Measurements from ENCODE around the gene PVALB. TPM values are rescaled to one million over a fixed set of nuclear protein-coding genes. Genes with fewer than 3 reads are reported as not detected.

The PVALB gene
- total and polyA plus RNA-seq, 2 donors (not counting 3 experiments of a cell fraction or from before 2014, with no cell fraction given): not detected

- TF ChIP-seq MAX (IDR thresholded peaks at IDR 0.05; ENCODE audit: insufficient read depth, insufficient read length) (no peak), GATA2 (IDR thresholded peaks at IDR 0.05; ENCODE audit: insufficient read depth, insufficient read length, low read depth, low read length) (no peak), POLR2A (IDR thresholded peaks at IDR 0.05; ENCODE audit: low read depth, low read length) (no peak), JUN (IDR thresholded peaks at IDR 0.05; ENCODE audit: borderline replicate concordance, insufficient read depth, insufficient read length, low read depth) (no peak), FOS (IDR thresholded peaks at IDR 0.05; ENCODE audit: borderline replicate concordance, insufficient read depth, low read length) (no peak), EZH2 (IDR thresholded peaks at IDR 0.05; ENCODE audit: borderline replicate concordance, low read depth, low read length, severe bottlenecking) (no peak), MYC (IDR thresholded peaks at IDR 0.05; ENCODE audit: low read depth, low read length) (no peak), POLR2AphosphoS5 (IDR thresholded peaks at IDR 0.05; ENCODE audit: insufficient read depth, low read depth, low read length) (no peak)
- TF ChIP-seq, protein P1, sequence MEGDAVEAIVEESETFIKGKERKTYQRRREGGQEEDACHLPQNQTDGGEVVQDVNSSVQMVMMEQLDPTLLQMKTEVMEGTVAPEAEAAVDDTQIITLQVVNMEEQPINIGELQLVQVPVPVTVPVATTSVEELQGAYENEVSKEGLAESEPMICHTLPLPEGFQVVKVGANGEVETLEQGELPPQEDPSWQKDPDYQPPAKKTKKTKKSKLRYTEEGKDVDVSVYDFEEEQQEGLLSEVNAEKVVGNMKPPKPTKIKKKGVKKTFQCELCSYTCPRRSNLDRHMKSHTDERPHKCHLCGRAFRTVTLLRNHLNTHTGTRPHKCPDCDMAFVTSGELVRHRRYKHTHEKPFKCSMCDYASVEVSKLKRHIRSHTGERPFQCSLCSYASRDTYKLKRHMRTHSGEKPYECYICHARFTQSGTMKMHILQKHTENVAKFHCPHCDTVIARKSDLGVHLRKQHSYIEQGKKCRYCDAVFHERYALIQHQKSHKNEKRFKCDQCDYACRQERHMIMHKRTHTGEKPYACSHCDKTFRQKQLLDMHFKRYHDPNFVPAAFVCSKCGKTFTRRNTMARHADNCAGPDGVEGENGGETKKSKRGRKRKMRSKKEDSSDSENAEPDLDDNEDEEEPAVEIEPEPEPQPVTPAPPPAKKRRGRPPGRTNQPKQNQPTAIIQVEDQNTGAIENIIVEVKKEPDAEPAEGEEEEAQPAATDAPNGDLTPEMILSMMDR (IDR thresholded peaks at IDR 0.05; ENCODE audit: extremely low read depth in 1 of 2, insufficient read depth in 1 of 2, low read depth in 1 of 2, low read length in 2 of 2): no peak
- no peaks in the 10 kb centered on the region for H3K4me1 ChIP-seq (ENCODE audit: control insufficient read depth, extremely low read depth, insufficient read depth, low read length)
- no peaks in the 10 kb centered on the region for H3K27me3 ChIP-seq (ENCODE audit: control insufficient read depth in 2 of 2, insufficient read depth in 2 of 2, low read length in 2 of 2)
- BruUV-seq (replicated peaks): no TSS peak
- ChIA-PET POLR2A (no interaction called here), CTCF (interaction anchor here (1.6 to 1.7 kb wide), 2 partner anchors 18 kb away, joined by 3 to 8 read pairs; no protein-coding TSS in a partner anchor)
- no peaks in the 10 kb centered on the region for H3K79me2 ChIP-seq (ENCODE audit: control insufficient read depth, insufficient read depth, low read length)
- H3K9me3 ChIP-seq (replicated peaks; ENCODE audit: control insufficient read depth, insufficient read depth, low read length): no peaks in the 10 kb centered on the region
- no peak overlapping the region for H3K4me3 ChIP-seq (replicated peaks in 1 of 3; ENCODE audit: insufficient read depth in 1 of 3, low read depth in 1 of 3, low read length in 3 of 3)
- intact Hi-C loops (cut with micrococcal nuclease) (no loop called here), dilution Hi-C loops (cut with MboI; ENCODE audit: extremely low pct_ligation_motif_present, low sequenced_read_pairs) (loop anchor here (10.0 kb wide), 1 partner anchor 64 kb away; the partner anchor contains the start of gene IFT27)
- no peak overlapping the region for H3K4me2 ChIP-seq (ENCODE audit: insufficient read depth, low read length)
- H3K36me3 ChIP-seq (ENCODE audit: control insufficient read depth in 2 of 2, extremely low read depth in 1 of 2, insufficient read depth in 2 of 2, low read length in 2 of 2): no peaks in the 10 kb centered on the region
- no peak overlapping the region for H3K27ac ChIP-seq (ENCODE audit: insufficient read depth, low read depth, low read length)
- H3K9ac ChIP-seq (replicated peaks; ENCODE audit: extremely low read depth, insufficient read depth, low read length): no peak overlapping the region
- H3K9me1 ChIP-seq (replicated peaks; ENCODE audit: control insufficient read depth, extremely low read depth, insufficient read depth, low read length): no peaks in the 10 kb centered on the region
- no peaks in the 10 kb centered on the region for H4K20me1 ChIP-seq (replicated peaks; ENCODE audit: control insufficient read depth, extremely low read depth, insufficient read depth, low read length)
- FAIRE-seq: no peak
- no peak overlapping the region for H2AFZ ChIP-seq (ENCODE audit: low read depth, low read length)
- no peak for DNase-seq (ENCODE audit: low read depth, low spot score)
These were observed 21.5 kb upstream of the PVALB start for GRCh38 chr22:36838119-36839030.
